Right ventricle myocardium superior (tissue), 1 donor: ENCODE data around the gene GLYATL1B. TPM values are rescaled to one million over a fixed set of nuclear protein-coding genes. Genes with fewer than 3 reads are reported as not detected.
A peak's percentile ranks its signal among the peaks of the same experiment; 100 is the strongest.
"Not testable (repeated sequence)": the region's sequence is repeated elsewhere in the genome, so short reads cannot be mapped to it uniquely, and the experiment has no call there.

Experiments used
- ATAC-seq: fragments of 200-7000 bp; cut with Tn5 transposase; one replicate; pipeline ENCODE4 v1.9.1; 2020; ENCODE audit warnings: mild to moderate bottlenecking; ENCODE audit not compliant: poor library complexity
- DNase-seq: peaks from one replicate; pipeline ENCODE4 v3.0.0-alpha.2; 2020
- intact Hi-C: fragments of 100-400 bp; cut with DNase I; formaldehyde crosslinking; loops from one replicate; pipeline ENCODE4 v1.11.2; 2022
- total RNA-seq: library from RNA; stranded (reverse); fragmentation: NEBNext Ultra II Directional; extraction: Animal tissue kit (Norgen Biotek cat#: 25700); gene quantifications from one replicate; pipeline ENCODE4 v1.2.1, GENCODE V29; 2021
- donor health status: DM: no; HTN: yes; CAD: no; lungs with severe emphysema.

Gene GLYATL1B
- total RNA-seq, 1 donor from 2014 or later = not detected

DNA sequence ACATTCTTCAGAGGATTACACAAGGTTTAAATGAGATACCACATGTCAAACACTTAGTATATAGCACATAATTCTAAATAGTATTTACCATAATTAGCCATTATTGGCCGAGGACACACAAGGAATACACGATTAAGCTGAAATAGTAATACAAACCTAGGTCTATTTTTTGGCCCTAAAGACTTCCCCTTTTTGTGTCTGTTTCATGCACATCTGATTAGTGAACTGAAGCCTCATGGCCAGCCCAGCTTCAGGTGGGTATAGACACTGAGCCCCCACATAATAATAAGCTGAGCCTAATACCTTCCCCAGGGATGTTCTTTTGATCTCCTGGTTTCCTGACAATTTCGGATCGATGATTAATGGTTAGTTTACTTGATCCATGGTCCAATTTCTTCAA, 2.1 kb downstream of the GLYATL1B start:
- no peak for ATAC-seq
- intact Hi-C loops = no loop called here
- no peak for DNase-seq

DNA sequence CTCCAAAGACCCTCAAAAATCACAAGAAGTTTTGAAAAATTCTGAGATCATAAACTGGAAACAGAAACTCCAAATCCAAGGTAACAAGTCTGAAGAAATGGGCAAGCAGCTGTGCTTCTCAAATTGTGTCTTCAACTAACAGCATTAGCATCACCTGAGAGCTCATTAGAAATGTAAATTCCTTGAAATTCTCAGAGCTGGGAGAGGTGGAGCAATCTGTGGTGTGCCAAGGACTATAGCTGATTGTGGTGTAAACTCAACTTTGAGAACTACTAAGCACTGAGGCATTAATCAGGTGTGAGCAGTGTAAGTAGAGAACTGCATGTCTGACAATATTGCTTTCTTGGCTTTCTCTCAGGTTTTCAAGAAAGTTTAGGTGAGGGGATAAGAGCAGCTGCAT, 7.5 kb downstream of the GLYATL1B start:
- intact Hi-C loops, DNase-seq, ATAC-seq: not testable (repeated sequence)

- intact Hi-C loops, ATAC-seq: not testable (repeated sequence)
Measured at GRCh38 chr11:59095225-59095624, 9.1 kb downstream of the GLYATL1B start.

DNA sequence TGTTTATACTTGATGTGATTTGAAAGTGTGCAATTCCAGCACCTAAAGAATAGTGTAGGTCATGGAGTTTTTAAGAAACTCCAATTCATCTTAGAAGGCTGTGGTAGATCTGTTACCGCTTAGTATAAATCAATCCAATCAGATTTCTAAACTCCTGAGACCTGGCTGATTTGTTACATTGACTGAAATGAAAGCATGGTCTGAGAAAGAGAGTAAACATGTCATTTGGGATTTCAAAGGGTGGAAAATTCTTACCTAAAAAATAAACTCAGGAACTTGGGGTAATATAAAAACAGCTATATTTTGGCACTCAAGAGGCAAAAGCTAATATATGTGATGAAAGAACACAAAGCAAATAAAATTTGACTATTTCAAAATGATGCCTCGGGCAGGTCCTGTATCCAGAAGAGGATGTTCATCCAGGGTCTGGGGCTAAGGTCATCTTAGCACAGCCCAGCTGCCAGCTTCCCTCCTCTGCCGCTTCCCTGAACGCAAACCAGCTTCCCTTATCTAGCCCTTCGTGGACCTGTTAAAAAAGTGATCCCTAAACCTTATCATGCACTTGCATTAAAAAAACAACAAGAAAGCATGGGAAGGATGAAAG, 10.0 kb downstream of the GLYATL1B start:
- DNase-seq, intact Hi-C loops, ATAC-seq: not testable (repeated sequence)

More at GRCh38 chr11:59095225-59095624, 9.1 kb downstream of the GLYATL1B start:
- DNase-seq = not testable (repeated sequence)

DNA sequence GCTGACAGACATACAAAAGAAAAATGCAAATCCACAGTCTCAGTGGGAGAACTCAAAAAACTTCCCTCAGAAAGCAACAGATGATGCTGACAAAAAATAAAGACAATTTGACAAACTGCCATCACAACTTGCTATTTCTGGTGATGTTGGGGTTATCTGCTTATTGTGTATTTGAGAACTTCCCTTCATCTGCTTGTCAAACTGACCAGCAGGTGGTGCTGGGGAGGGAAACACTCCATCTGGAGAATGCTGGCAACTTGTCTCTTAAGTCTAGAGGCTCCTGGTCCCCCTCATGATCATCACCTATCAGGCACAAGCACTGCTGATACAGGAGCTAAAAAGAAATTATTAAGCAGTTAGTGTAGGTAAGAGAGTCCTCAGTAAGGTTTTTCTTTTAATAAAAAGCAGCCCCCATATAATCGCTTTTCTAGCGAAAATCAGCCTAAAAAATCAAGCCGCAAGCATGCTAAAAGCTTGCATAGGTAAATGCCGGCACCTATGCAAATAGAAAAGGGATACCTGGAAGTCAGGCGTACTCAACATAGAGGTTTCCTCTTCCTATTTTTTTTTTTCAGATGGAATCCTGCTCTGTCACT, 11.1 kb downstream of the GLYATL1B start:
- DNase-seq (peak; percentile 55), ATAC-seq (peak; percentile 49)
- intact Hi-C loops = no loop called here

DNA sequence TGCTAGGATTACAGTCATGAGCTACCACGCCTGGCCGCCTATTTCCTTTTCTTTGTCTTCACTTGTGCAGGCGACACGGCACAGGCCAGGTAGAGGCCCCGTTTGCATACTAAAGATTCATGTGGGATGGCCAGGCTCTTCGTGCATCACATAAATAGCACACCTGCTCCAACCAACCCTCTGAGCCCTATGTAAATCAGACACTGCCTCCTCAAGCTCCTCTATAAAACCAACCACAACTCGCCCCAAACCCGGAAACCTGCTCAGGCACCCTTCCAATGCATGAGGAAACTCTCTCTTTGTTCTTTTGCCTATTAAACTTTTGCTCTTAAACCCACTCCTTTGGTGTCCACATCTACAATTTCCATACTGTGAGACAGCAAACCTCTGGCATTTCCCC, 11.8 kb downstream of the GLYATL1B start:
- DNase-seq, ATAC-seq, intact Hi-C loops: not testable (repeated sequence)

DNA sequence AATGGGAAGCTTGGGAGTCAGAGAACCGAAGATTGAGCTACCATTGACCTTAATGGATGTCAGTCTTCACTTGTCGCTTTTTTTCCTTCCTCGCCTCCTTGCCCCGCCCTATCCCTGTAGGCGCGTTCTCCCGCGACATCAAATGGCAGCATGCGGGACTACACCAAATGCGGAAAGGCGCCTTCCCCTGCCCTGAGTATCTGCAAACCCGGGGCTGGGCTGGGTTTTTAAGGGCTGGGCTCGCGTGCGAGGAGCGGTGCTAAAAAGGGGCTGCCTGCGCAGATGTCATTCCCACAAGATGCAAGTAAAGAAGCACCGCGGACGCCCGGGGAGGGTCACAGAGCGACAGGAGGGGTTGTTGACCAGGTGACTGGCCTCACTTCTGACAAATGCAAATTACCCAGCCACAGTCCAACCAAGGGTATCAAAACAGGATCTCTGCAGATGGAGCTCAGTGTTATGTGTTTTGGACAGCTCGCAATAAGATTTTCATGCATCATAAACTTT, 16.2 kb downstream of the GLYATL1B start:
- intact Hi-C loops = no loop called here
- DNase-seq (peak; percentile 65), ATAC-seq (no peak)

DNA sequence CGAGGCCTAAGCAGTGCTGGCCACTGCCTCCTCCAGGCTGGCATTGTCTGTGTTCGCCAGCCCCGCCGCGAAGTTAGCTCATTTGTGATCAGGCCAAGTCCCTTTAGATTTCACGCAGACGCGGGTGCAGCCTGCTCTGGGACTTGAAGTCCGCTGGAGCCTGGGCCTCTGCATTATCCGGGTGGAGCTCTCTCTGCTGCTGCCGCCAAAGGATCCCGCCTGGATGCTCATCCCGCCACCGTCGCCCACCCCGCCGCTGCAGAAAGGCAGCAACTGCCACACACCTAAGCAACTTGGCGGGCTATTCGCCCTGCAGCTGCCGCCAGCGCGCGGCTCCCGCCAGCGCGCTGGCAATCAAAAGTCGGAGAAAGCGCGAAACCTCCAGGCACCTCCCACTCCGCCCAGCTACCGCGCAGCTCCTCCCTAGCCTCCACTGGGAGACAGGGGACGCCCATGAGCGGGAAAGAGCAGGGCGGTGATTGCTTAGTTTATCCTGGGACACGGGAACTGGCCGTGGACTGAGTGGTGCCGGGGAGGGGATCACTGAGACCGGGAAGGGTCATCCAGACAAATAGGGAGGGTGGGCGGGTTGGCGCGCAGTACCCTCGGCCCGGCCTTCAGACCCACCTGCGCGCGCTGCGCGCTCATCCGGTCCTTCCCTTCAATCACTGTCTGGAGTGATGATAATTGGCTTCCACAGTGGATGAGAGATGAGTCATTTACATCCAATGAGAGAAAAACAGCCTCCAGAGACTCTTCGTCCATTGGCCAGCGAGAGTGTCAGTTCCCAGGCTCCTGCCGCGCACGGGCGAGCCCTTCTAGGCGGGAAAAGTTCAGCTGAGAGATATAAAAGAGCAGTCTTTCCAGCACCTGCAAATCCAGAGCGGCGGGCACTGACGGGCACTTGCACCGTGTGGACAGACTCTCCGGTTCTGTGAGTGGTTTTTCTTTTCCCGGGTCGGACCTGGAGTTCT, 20.5 kb downstream of the GLYATL1B start, which contains the start of gene FAM111B:
Gene FAM111B (plus strand): TSS at position 875 of the 974 bp plus-strand sequence. CDS start 2,389 bp downstream, outside the sequence.
- DNase-seq (peak; percentile 86), ATAC-seq (peak; percentile 98)
- intact Hi-C loops = no loop called here

- intact Hi-C loops, ATAC-seq, DNase-seq: not testable (repeated sequence)
Measured at GRCh38 chr11:59107721-59108120, 21.6 kb downstream of the GLYATL1B start.

DNA sequence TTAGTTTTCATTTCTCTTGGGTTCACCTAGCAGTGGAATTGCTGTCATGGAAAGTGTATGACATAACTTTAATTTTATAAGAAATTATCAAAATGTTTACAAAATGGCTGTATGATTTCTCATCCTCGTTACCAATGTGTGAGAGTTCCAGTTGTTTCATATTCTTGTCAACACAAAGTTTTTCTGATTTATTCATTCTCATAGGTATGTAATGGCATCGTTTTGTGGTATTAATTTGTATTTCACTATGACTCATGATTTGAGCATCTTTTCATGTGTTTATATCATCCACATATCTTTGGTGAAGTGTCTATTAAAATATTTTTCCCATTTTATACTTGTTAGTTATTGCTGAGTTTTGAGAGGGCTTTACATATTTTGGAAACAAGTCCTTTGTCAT, 26.4 kb downstream of the GLYATL1B start:
- intact Hi-C loops = no loop called here
- no peak for DNase-seq
- ATAC-seq = no peak

DNA sequence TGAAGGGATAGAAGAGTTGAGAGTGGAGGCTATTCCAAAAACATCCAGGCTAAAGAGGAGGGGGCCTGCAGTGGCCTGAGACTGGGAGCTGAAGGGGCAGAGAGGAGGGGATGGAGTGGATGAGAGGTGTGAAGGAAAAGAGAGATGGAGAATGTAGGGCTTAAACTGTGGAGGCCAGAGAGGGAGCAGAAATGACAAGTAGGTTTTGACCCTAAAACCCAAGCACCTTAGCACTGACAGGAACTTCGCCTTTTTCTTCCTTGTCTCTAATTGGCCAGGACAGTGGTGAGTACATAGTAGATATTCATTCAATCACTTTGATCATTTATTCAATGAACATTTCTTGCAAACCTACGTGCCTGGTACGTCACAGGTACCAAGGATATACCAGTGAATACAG, 28.2 kb downstream of the GLYATL1B start:
- ATAC-seq (no peak), DNase-seq (no peak)
- intact Hi-C loops = no loop called here

DNA sequence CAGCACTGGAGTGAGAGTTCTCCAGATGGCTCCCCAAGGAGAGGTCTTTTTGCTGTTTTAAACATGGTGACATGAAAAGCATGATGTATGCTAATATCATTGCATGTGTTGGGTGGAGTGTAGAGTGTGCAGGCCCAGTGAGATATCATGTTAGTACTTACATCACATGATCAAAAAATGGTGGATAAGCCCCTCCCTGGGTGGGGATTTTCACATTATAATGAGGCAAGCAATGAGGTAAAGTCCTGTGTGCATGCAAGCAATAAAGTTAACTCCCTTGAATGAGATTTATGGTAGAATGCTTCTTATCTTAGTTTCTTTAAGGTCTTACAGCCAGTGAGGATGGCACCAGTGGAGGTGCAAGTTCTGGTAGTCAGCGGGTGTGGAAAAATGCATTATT, 29.4 kb downstream of the GLYATL1B start:
- DNase-seq = no peak
- intact Hi-C loops = no loop called here
- ATAC-seq = no peak

- intact Hi-C loops = no loop called here
- DNase-seq = no peak
Measured at GRCh38 chr11:59117774-59118173, 31.7 kb downstream of the GLYATL1B start.

GRCh38 chr11:59119826-59120225, 33.7 kb downstream of the GLYATL1B start:
- DNase-seq (no peak), ATAC-seq (no peak)
- intact Hi-C loops = no loop called here

More at GRCh38 chr11:59117774-59118173, 31.7 kb downstream of the GLYATL1B start:
- ATAC-seq = no peak

DNA sequence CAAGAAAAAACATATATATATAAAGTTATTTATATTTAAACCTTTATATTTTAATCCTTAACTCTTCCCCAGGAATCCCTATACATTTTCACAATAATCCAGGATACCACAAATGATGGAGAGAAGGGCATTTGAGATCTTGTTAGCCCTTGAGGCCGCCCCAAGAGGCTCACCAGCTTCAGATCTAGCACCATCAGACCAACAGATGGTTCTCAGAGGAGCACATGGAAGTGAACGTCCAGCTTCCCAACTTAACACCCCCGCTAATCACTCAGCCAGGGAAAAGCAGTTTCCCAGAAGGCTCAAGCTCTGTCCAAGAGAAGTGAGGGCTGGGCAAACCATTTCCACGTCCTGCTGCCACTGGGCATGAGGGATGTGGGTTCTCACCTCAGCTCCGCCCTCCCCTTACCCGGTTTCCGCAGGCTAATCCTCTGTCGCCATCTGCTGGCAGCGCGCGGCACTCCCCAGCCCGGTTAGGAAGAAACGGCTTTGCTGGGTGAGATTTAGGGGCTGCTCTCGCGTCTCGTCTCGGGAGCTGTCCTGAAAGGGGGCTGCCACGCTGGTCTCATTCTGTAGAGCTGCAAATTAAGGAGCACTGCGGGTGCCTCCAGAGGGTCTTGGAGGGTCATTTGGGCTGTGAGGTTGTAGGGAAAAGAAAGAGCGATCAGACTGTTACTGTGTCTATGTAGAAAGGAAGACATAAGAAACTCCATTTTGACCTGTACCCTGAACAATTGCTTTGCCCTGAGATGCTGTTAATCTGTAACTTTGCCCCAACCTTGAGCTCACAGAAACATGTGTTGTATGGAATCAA, 49.7 kb downstream of the GLYATL1B start:
- intact Hi-C loops = no loop called here
- peak; percentile 95 for ATAC-seq

DNA sequence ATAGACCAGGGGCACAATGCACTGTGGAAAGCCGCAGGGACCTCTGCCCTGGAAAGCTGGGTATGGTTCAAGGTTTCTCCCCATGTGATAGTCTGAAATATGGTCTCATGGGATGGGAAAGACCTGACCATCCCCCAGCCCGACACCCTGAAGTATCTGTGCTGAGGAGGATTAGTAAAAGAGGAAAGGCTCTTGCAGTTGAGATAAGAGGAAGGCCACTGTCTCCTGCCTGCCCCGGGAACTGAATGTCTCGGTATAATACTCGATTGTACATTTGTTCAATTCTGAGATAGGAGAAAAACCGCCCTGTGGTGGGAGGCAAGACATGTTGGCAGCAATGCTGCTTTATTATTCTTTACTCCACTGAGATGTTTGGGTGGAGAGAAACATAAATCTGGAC, 50.4 kb downstream of the GLYATL1B start:
- intact Hi-C loops, DNase-seq, ATAC-seq: not testable (repeated sequence)

More for the DNA sequence above, 49.7 kb downstream of the GLYATL1B start:
- peak; percentile 88 for DNase-seq

DNA sequence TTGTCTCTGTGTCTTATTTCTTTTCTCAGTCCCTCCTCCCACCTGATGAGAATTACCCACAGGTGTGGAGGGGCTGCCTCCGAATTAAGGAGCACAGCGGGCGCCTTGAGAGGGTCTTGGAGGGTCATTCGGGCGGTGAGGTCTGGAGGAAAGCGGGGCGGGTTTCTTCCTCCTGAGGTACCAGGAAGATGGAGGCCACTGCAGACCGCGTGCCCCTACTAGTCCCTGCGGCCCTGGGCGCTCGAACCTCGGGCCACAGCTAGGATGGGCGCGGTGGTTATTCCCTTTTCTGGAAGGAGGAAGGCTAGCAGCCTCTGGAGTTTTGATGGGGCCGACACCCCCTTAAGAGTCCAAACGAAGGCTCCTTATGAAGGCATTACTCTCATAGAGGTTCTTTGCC, 51.1 kb downstream of the GLYATL1B start:
- DNase-seq (no peak), ATAC-seq (no peak)
- intact Hi-C loops = no loop called here

GRCh38 chr11:59138643-59139042, 52.5 kb downstream of the GLYATL1B start:
- DNase-seq = no peak
- intact Hi-C loops = no loop called here
- ATAC-seq = no peak
